ENCODE results near the gene XYLT1.

Gene XYLT1

DNA sequence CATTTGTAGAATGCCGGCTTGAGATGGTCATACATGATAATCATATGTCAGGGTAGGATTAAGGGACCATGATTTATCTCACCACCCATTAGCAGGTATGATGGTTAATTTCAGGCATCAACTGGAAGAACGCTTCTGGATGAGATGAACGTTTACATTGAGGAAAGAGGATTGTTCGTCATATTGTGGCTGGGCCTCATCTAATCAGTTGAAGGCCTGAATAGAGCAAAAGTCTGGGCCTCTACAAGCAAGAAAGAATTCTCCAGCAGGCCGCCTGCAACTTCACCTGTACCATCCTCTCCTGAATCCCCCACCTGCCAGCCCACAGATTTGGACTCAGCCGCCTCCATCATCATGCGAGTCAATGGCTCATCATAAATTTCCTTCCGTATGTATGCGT, 30.6 kb upstream of the XYLT1 start:
- TF ChIP-seq, protein P1, sequence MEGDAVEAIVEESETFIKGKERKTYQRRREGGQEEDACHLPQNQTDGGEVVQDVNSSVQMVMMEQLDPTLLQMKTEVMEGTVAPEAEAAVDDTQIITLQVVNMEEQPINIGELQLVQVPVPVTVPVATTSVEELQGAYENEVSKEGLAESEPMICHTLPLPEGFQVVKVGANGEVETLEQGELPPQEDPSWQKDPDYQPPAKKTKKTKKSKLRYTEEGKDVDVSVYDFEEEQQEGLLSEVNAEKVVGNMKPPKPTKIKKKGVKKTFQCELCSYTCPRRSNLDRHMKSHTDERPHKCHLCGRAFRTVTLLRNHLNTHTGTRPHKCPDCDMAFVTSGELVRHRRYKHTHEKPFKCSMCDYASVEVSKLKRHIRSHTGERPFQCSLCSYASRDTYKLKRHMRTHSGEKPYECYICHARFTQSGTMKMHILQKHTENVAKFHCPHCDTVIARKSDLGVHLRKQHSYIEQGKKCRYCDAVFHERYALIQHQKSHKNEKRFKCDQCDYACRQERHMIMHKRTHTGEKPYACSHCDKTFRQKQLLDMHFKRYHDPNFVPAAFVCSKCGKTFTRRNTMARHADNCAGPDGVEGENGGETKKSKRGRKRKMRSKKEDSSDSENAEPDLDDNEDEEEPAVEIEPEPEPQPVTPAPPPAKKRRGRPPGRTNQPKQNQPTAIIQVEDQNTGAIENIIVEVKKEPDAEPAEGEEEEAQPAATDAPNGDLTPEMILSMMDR (IDR thresholded peaks at IDR 0.05; ENCODE audit: borderline replicate concordance, insufficient read depth, low read depth, low read length): no peak

DNA sequence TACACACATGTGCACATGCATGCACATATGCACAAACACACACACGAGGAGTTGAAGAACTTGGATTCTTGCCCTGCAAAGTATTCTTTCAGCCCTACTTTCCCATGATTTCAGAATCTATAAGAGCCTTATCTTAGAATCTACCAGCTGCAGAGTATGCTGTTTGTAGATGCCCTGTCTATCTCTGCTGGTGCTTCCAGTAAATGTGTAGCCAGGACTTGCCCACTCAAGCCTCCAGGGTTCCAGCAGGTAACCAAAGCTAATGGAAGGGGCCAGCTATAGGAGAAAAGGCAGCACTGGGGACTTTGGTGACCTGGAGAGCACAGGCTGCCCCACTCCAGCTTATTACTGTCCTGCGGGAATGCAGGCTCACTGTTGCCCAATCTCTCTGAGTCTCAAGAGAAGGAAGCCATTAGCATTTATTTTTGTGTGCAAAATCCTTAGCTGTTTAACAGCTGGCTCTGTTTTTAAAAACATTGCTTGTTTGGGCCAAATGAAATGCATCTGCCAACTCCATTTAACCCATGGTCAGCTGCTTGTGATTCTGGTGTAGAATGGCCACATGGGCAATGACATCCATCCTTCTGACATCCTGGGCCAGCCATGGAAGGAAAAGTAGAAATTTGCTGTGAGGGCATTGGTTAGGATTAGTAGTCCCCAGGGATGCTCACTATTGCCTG, 28.6 kb upstream of the XYLT1 start:
- TF ChIP-seq, protein P1 (IDR thresholded peaks at IDR 0.05; ENCODE audit: borderline replicate concordance, insufficient read depth, low read depth, low read length): no peak

More for the DNA sequence above, 30.6 kb upstream of the XYLT1 start:
- H3K4me3 ChIP-seq (ENCODE audit: low read depth, low read length): no peak overlapping the region

DNA sequence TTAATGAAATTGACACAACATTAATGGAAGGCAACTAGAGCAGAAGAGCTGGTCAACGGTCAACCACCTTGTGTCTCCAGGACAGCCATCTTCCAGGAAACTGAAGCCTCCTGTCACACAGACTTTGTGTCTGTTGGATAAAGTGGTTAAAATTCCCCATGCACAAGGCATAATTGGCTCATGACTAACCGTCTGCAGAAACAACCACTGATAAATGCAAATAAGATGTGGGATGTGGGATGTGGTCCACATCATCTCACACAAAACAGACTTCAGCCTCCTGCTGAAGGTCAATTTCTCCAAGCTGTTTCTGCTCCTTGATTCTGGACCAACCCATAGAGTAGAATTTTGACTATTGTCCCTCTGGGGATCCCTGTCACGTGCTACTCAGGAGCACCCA, 26.9 kb upstream of the XYLT1 start:
- no peak overlapping the region for H3K4me3 ChIP-seq (ENCODE audit: low read depth, low read length)
- TF ChIP-seq, protein P1 (IDR thresholded peaks at IDR 0.05; ENCODE audit: borderline replicate concordance, insufficient read depth, low read depth, low read length): no peak

More for the DNA sequence above, 28.6 kb upstream of the XYLT1 start:
- no peak overlapping the region for H3K4me3 ChIP-seq (ENCODE audit: low read depth, low read length)

DNA sequence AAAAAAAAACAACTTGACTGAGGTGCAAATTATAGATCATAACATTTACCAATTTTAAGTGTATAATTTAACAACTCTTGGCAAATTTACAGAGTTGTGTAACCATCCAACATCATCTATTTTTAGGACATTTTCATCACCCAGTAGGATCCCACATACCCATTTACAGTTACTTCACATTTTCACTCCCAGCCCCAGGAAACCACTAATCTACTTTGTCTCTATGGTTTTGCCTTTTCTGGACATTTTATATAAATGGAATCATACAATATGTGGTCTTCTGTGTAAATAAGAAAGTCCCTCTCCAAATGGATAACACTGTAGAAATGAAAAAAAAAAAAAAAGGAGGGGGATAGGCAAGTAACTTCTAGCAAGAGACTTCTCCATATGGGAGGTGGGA, 26.1 kb upstream of the XYLT1 start:
- TF ChIP-seq, protein P1 (IDR thresholded peaks at IDR 0.05; ENCODE audit: borderline replicate concordance, insufficient read depth, low read depth, low read length): no peak
- H3K4me3 ChIP-seq (ENCODE audit: low read depth, low read length): no peak overlapping the region

DNA sequence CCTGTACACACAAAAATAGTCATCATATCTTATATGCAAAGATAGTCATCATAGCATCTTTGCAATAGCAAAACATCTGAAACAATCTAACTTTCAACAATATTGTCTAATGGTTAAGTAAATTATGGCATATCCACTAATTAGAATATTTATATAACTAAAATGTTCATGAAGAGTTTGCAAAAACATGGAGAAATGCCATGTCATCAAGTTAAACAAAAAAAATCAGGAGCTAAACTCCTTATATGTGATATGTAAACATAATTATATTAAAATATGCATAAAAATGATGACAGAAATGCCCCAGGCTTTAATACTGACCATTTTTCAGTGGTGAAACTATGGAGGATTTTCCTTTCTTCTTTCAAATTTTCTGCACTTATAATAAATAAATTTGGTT, 22.3 kb upstream of the XYLT1 start:
- TF ChIP-seq, protein P1 (IDR thresholded peaks at IDR 0.05; ENCODE audit: borderline replicate concordance, insufficient read depth, low read depth, low read length): no peak
- H3K4me3 ChIP-seq (ENCODE audit: low read depth, low read length): no peak overlapping the region

DNA sequence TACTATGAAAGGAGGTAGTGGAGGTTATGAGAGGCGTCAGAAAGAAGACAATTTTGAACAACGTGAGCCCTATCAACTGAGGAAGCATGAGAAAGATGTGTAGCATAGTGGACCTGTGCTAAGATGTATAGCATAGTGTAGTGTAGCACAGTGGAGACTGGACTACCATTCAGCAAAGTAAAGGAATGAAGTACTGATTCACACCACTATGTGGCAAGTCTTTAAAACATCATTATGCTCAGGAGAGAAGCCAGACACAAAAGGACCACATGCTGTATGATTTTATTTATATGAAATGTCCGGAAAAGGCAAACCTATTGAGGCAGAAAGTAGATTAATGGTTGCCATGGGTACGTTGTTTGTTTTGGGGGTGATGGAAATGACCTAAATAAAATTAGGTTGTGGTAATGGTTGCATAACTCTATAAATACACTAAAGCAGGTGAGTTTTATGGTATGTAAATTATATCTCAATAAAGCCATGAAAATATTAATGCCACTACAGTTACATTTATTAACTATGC, 20.4 kb upstream of the XYLT1 start:
- TF ChIP-seq, protein P1 (IDR thresholded peaks at IDR 0.05; ENCODE audit: borderline replicate concordance, insufficient read depth, low read depth, low read length): no peak
- no peak overlapping the region for H3K4me3 ChIP-seq (ENCODE audit: low read depth, low read length)

DNA sequence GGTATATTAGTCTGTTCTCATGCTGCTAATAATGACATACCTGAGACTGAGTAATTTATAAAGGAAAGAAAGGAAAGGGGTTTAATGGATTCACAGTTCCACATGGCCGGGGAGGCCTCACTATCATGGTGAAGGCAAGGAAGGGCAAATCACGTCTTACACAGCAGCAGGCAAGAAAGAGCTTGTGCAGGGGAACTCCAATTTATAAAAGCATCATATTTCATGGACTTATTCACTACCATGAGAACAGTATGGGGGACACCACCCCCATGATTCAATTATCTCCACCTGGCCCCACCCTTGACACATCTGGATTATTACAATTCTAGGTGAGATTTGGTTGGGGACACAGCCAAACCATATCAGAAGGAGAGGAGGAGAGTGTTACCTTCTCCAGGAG, 17.7 kb upstream of the XYLT1 start:
- TF ChIP-seq, protein P1 (IDR thresholded peaks at IDR 0.05; ENCODE audit: borderline replicate concordance, insufficient read depth, low read depth, low read length): no peak
- H3K4me3 ChIP-seq (ENCODE audit: low read depth, low read length): no peak overlapping the region

Data from GM12875 (cell line).